EL (cell line): ENCODE results near the gene ZBTB43.
A peak's percentile ranks its signal among the peaks of the same experiment; 100 is the strongest.
"Not testable (repeated sequence)": the region's sequence is repeated elsewhere in the genome, so short reads cannot be mapped to it uniquely, and the experiment has no call there.

Experiments
- DNase-seq: peaks from one replicate; pipeline ENCODE4 v3.0.0-alpha.2; 2016

Gene ZBTB43

DNA sequence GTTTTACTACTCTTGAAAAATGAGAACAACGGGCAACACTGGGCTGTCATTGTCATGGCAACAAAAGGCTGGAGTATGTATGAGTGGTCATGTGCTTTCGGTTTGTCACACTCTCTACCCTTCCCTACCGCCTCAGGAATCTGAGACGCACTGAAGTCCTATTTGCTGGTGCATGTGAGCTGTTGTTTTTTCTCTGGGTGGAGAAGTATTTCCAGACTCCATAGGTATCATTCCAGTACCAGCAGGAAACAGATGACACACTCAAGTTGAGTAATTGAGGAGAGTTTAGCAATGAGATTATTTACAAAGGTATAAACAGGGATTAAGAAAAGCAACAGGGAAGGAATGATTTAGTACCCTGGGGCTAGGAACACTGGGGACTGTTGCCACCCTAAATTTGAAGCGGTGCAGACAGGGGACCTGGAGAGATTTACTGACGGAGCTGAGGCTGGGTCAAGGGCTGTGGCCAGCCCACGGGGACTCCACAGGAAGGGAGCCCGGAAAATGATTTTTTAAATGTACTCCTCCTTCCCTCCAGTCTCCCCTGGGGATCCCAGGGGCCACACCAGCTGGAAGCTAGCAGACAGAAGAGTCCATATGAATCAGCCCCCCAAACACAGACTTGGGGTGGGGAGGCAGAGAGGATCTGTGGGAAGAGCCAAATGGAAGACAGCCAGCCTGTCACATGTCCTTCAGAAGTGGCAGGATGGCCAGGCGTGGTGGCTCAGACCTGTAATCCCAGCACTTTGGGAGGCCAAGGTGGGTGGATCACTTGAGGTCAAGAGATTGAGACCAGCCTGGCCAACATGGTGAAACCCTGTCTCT is 13.2 kb upstream of the ZBTB43 start:
- DNase-seq, result peak; percentile 65

DNA sequence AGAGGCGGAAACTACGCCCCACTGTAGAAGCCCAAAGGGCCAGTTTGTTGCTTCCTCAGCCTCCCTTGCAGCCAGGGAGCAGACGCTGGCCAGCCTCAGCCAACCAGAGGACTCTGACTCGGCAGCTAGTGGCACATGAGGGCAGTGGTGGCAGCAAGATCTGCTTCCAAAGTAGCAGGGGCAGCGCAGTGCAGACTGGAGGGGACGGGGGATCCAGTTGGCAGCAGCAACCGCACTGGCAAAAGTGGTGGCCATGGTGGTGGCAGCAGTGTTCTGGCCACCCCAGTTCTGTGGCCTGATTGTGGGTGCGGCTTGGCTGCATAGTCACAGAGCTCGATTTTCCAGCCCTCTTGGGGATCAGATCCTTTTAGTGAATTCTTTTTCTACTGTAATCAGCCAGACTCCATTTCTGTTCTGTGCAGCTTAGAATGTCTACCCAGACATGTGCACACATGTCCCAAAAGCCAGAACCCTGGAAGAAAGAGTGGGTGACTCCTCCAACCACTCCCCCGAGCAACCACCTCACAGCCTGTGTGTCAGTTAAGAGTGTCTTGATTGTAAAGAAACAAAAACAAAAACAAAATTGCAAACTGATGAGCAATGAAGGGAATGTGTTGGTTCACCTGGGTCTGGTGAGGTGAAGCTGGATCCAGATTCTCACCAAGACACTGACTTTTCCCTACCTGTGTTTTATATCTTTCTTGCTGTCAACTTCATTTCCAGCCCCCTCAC is 11.0 kb upstream of the ZBTB43 start:
- no peak for DNase-seq

DNA sequence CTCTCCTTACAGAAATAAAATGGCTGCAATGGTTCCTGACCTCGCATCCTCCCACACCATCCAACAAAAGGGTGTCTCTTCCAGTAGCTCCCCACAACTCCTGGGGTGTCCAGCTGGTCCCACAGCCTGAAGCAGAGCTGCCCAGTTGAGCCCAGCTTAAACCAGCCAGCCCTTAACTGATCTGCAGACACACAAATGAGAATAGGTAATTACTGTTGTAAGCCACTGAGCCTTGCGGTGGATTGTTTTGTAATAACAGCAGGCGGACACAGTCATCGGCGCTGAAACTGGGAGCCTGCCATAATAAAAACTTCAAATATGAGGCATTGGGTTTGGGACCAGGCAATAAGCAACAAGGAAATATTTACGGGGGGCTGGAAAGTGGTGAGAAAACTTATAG is 10.4 kb upstream of the ZBTB43 start:
- no peak for DNase-seq

DNA sequence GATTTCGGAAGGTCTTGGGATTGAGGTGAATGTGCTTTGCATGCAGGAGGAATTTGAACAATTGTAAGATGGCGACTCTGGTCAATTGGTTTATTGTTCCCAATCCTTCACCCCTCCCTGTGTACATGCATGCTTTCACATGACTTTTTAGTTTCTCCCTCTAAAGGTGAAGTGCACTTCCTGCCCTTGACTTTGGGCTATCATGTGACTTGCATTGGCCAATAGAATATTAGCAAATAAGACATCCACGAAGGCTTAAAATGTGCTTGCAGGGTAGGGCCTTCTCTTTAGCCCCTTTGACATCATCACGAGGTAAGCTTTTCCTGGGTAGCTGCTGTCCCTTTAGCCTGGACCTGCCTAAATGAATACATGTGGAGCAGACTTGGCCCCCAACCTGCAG is 8.1 kb upstream of the ZBTB43 start:
- DNase-seq, result no peak

DNA sequence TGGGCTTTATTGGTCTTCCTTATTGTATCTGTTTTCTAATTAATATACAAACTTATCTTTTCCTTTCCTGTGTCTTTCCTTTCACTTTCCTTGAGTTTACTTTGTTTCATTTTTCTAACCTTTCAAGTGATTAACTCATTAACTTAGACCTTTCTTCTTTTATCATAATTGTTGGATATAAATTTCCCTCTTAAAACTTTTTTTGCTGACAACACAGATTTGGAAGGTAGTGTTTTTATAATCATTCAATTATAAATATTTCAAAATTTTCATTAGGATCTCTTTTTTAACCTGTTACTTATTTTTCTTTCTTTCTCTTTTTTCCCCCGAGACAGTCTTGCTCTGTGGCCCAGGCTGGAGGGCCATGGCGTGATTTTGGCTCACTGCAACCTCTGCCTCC is 6.9 kb upstream of the ZBTB43 start:
- no peak for DNase-seq

DNA sequence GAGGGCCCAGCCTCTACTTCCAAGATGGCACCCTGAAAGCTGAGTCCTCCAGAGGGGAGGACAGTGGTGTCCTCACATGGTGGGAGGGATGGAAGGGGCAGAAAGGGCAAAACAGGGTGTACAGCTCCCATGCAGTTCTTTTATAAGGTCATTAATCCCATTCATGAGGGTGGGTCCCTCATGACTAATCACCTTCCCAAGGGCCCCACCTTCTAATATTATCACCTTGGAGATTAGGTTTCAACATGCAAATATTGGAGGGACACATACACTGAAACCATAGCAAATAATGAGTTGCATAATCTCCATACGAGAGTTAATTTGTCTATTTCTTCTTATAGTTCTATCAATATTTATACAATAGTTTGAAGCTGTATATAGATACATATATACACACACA is 5.8 kb upstream of the ZBTB43 start:
- DNase-seq, result no peak

DNA sequence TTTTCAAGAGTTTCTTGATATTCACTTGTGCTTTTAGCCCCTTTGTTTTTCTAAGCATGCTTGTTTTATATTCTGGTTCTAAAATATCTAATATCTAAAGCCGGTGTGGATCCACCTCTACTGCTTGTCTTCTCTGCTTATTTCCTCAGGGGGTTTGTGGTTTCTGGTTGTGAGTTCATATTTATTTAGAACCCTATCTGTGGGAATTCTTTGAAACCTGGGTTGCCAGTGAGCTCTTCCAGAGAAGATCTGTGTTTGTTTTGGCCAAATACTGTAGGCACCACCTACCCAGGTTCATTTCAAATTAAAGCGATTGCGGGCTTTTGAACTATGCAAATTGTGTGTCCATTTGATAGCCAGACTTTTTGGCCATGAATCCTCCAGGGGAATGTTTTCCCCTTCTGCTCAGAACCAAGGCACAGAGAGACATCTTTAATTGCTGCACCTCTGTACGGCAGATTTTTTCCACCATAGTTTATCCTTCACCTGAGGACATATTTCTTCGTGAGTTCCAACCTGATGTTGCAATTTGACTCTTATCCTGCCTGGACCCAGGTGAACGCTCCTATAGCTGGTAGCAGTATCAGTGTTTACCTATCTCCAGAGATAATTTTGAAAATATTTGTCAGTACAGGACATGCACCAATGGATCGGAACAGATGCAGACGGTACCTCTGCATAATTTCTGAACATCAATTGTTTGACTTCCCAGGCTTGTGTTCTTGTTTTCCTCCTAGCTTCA is 2.4 kb upstream of the ZBTB43 start:
- no peak for DNase-seq

DNA sequence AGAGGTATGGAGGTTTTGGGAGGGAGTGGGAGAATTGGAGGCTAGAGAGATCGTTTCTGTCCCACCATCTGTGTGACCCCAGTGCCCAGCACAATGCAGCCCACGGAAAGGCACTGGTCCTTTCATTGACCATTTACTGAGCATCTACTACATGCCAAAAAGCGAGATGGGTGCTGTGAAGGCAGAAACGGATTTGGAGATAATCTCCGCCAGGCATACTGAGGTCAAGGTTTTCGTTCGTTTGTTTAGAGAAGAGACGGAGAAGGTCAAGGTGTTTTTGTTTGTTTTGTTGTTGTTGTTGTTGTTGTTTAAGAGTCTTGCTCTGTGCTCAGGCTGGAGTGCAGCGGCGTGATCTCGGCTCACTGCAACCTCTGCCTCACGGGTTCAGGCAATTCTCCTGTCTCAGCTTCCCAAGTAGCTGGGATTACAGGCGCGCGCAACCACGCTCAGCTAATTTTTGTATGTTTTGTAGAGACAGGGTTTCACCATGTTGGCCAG is 593 bp upstream of the ZBTB43 start:
- no peak for DNase-seq

DNA sequence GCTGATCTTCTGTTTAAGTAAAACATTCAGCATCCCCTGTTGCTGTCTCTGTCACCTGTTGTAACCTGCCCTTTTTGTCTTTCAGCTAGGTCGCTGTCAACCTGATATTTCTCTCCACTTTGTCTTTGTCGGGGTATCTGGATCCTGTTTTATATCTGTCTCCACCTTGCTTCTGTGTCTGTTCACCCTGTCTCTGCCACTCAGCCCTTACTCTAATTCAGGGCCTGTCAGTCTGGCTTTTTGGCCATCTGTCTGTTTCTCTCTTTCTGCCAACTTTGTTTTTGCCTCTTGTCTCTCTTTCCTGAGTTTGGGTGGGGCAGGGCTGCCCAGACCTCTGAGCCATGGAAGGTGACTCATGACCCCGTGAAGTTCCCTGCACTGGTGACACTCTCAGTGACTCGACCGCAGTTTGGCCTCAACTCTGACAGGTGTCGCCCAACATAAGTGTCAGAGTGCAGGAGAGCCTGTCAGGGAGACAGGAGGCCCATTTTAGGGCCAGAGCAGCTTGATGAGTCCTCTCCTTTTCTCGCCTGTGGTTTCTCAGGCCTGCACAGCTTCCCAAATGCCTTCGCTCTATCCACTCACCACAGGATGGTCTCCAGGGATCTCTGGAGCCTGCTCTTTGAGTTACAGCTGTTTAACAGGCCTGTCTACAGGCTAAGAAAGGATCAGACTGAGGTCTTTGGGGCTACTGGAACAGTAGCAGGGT is 868 bp downstream of the ZBTB43 start:
- DNase-seq, result peak; percentile 55

DNA sequence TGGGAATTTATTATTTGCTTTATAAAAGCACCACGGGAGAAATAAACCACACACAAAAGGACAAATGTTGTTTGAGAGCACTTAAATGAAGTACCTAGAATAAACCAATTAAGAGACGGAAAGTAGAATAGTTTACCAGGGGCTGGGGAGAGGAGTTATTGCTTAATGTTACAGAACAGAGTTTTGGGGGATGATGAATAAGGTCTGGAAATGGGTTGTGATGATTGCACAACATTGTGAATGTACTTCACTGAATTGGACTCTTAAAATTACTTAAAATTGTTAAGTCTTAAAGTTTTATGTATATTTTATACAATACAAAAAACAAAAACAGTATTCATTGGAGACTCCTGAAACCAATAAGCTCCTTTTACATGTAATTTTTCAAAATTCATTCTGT is 1.5 kb downstream of the ZBTB43 start:
- DNase-seq, result peak; percentile 22

DNA sequence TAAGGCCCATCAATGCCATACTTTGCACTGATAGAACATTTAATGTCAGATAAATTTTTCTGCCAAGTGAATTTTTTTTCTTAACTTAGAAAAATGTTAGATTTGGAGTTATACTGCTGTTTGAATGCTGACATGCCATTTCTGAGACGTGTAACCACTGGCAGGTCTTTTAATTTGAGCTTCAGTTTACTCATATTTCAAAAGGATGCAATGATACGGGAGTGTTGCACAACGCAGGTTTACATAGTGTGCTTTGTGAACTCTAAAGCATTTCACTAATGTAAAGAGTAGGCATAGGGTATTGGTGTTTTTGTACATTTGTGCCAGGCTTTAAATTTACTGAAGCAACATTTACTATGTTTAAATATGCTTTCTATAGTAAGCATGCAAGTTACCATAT is 4.2 kb downstream of the ZBTB43 start:
- no peak for DNase-seq

DNA sequence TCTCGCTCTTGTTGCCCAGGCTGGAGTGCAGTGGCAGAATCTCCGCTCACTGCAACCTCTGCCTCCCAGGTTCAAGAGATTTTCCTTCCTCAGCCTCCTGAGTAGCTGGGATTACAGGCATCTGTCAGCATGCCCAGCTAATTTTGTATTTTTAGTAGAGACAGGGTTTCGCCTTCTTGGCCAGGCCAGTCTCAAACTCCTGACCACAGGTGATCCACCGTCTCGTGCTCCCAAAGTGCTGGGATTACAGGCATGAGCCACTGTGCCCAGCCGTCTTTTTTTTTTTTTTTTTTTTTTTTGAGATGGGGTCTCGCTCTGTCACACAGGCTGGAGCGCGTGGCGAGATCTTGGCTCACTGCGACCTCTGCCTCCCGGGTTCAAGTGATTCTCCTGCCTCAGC is 5.4 kb downstream of the ZBTB43 start:
- not testable (repeated sequence) for DNase-seq

DNA sequence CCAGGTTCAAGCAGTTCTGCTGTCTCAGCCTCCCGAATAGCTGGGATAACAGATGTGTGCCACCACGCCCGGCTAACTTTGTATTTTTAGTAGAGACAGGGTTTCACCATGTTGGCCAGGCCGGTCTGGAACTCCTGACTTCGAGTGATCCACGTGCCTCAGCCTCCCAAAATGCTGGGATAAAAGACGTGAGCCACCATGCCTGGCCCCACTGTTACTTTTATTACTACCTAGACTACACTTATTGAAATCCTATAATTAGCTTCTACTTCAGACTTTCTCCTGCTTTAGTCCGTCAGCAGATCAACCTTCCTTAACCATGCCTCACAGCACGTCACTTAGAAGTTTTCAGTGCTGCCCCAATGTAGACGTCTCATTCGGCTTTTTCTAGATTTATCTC is 8.2 kb downstream of the ZBTB43 start:
- no peak for DNase-seq

DNA sequence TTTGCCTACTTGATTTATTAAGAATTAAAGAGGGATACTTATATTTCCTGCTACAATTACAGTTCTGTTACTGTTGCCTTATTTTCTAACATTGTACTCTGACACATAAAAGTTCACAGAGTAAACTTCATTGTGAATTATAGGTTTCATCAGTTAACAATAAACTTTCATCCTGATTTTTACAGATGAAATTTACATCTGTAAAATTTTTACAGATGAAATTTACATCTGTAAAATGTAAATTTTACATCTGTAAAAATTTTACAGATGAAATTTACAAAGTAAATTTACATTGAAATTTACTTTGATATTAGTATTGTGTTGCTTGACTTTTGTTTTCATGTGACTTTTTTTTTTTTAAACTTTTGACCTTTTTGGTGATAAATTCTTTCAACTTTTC is 9.3 kb downstream of the ZBTB43 start:
- no peak for DNase-seq

DNA sequence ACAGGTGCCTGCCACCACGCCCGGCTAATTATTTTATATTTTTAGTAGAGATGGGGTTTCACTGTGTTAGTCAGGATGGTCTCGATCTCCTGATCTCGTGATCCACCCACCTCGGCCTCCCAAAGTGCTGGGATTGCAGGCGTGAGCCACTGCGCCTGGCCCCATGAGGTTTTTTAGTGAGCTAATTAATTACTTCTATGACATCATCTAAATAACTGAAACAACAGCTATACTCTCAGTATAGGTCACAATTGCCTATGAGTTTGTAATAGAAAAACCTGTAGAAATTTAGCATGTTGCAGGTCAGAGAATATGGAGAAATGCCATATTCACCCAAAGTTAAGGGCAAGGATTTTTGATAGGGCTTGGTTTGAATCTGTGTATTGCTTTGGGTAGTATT is 12.8 kb downstream of the ZBTB43 start:
- DNase-seq, result not testable (repeated sequence)

DNA sequence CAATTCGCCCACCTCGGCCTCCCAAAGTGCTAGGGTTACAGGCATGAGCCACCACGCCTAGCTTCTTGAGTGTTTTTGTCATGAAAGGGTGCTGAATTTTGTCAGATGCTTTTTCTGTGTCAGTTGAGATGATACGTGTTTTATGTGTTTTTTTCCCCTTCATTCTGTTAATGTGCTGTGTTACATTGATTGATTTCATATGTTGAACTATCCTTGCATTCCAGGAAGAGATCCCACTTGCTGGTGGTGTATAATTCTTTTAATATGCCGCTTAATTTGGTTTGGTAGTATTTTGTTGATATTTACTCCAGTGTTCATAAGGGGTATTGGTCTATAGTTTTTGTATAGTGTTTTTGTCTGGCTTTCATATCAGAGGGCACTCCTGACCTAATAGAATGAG is 13.6 kb downstream of the ZBTB43 start:
- no peak for DNase-seq

DNA sequence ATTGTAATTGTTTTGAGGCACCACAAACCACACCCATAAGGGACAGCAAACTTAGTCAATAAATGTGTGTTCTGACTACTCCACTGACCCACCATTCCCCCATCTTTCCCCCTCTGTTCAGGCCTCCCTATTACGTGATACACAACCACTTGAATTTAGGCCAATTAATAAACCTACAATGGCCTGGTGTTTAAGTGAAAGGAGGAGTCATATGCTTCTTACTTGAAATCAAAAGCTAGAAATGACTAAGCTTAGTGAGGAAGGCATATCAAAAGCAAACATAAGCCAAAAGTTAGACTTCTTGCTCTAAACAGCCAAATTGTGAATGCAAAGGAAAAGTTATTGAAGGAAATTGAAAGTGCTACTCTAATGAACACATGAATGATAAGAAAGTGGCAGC is 14.6 kb downstream of the ZBTB43 start:
- no peak for DNase-seq

DNA sequence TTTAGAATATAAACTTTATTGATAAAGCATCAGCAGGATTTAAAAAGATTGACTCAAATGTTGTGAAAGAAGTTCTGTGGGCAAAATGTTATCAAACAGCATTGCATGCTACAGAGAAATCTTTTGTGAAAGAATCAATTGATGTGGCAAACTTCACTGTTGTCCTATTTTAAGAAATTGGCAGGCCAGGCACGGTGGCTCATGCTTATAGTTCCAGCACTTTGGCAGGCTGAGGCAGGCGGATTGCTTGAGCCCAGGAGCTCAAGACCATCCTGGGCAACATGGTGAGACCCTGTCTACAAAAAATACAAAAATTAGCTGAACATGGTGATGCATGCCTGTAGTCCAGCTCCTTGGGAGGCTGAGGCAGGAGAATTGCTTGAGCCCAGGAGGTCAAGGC is 17.4 kb downstream of the ZBTB43 start:
- DNase-seq, result no peak

DNA sequence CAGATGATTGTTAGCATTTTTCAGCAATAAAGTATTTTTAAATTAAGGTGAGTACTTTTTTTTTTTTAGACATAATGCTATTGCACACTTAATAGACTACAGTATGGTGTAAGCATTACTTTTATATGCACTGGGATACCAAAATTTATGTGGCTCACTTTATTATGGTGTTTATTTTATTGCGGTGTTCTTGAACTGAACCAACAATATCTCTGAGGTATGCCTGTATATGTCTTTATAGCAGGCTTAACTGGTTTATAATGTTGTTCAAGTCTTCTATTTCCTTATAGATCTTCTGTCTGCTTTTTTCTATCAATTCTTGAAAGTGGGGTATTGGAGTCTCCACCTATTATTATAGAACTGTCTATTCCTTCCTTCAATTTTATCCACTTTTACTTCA is 18.0 kb downstream of the ZBTB43 start:
- no peak for DNase-seq

DNA sequence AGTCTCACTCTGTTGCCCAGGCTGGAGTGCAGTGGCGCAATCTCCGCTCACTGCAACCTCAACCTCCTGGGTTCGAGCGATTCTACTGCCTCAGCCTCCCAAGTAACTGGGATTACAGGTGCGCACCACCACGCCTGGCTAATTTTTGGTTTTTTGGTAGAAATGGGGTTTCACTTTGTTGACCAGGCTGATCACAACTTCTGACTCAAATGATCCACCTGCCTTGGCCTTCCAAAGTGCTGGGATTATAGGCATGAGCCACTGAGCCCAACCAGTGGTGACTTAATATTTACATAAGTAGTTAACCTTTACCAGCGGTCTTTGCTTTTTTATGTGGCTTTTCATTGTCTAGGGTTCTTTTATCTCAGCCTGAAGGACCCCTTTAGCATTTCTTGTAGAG is 19.2 kb downstream of the ZBTB43 start:
- DNase-seq, result not testable (repeated sequence)

DNA sequence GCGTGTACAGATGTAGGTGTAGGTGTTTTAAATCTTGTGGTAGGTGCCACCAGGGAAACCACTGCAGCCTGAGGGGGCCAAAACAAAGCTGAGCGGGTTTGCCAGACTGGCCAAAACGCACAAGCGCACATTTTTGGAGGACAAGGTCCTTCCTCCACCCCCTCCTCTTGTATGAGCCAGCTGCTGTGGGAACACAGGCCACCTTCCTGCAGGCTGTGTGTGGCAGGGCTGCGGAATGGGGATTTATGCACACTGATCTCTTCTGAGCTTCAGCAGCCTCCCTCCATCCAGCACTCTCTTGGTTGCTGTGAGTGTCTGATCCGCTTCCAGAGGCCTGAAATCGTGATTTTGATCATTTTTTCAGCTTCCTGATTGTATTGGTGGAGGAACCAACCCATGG is 22.4 kb downstream of the ZBTB43 start:
- no peak for DNase-seq

DNA sequence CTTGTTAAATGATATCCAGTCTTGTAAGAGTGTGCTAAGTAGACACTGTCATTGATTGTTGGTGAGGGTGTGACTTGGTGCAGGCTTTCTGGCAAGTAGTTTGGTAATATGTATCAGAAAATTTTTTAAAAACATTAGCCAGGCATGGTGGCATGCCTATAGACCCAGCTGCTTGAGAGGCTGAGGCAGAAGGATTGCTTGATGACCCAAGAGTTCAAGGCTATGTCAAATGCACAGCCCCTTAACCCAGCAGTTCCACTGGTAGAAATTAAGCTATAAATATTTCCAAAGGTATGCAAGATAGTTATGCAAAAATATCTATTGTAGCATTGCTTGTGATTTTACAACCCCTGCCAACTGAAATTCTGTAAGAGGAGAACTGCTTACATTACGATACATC is 24.2 kb downstream of the ZBTB43 start:
- DNase-seq, result no peak

DNA sequence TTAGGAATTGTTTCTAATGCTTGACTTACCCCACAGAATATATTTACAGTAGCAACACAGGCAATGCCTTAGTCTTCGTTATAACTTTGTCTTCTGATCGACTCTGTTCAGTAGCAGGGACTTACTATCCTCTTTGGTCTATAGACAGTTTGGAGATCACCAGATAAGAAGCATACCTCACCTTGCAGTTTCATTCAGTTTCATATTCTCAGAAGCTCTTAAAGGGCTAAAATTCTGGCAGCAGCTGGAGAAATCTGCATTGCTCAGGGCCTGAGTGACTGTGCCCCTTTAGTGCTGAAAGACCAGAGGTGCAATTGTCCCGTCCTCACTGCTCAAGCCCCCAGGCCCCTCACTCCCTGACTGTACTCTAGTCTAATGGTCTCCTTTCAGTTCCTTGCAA is 26.0 kb downstream of the ZBTB43 start:
- DNase-seq, result no peak
